ENCODE data around the gene LPP.

- TF ChIP-seq CTCF (conservative IDR thresholded peaks at IDR 0.05) (no peak), EZH2 (IDR thresholded peaks at IDR 0.05; ENCODE audit: low read depth) (no peak)
These were observed 132.1 kb downstream of the LPP start for GRCh38 chr3:188286087-188286513.

Data from PC-9 (cell line).